IPS-NIHi11 (cell line): ENCODE results near the gene KCTD5.
"Not testable (repeated sequence)": the region's sequence is repeated elsewhere in the genome, so short reads cannot be mapped to it uniquely, and the experiment has no call there.

ENCODE experiments used
- DNase-seq: peaks from one replicate; pipeline ENCODE4 v3.0.0; 2012; ENCODE audit warnings: mixed read lengths, low spot score

Gene KCTD5, protein sequence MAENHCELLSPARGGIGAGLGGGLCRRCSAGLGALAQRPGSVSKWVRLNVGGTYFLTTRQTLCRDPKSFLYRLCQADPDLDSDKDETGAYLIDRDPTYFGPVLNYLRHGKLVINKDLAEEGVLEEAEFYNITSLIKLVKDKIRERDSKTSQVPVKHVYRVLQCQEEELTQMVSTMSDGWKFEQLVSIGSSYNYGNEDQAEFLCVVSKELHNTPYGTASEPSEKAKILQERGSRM

GRCh38 chr16:2682209-2683021 is at the start of gene KCTD5:
Gene KCTD5, plus strand, starts transcription at chr16:2682523. Its CDS starts 26 bp downstream, at chr16:2682549.
- peak; percentile 99 for DNase-seq

DNA sequence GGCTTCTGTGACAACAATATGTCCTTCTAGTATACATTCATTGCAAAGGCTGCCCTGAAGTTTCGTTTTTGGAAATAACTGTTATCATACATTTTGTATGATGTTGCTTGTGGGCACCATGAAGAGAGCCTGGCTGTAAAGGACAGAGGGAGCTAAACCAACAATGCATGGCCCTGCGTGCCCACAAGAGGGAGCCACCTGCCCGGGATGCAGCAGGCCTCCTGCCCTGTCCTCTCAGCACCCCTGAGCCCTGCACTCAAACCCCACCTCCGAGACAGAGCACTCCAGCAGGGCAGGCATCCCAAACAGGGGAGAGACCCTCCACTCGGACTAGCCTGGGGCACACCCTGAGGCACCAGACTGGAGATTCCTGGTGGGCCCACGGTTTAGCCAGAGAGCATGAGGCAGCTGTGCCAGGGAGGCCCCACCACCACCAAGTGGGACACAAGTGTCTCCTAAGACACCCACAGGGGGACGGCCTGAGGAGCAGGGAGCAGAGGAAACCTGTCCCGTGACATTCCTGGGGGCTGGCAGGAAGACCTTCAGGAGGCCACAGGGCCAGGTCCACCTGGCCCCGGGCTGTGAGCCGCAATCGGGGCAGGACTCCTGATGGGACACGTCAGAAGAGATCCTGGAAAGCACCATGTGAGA is 43.1 kb upstream of the KCTD5 start:
- not testable (repeated sequence) for DNase-seq

DNA sequence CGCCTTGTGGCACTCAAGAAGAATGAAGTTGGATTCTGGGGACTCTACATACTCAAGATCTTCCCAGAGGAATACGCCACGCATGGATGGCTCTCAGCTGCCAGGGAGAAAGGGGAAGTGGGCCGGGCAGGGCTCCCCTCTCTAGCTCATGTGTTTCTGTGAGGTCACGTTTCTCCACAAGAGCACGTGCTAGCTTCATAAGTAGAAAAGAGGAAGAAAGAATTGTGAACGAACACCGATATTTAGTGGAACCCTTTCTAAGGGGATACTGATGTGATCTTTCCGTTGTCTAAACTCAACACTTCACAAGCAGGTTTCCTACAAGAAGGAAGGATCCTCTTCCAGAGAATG is 42.6 kb upstream of the KCTD5 start:
- DNase-seq: not testable (repeated sequence)

DNA sequence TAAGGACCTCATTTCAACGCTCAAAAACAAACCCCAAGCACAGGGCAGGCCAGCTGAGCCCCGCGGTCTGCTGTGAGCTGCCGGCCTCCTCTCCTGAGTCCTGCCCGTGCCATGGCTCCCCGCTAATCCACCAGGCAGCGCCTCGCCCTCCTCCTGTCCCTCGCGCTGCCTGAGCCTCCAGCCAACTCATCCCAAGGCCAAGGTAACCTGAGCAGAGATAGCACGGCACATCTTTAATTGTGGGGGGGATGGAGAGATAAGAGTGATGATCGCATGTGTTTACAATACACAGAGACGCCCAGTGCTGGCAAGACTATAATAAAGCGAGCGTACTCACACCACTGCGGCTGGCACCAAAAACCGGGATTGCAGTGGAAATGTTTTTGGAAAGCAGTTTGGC is 39.8 kb upstream of the KCTD5 start:
- DNase-seq: not testable (repeated sequence)

- not testable (repeated sequence) for DNase-seq
These were observed 37.4 kb upstream of the KCTD5 start for GRCh38 chr16:2644754-2645453.

- not testable (repeated sequence) for DNase-seq
These were observed 31.0 kb upstream of the KCTD5 start for GRCh38 chr16:2651268-2651871.

GRCh38 chr16:2653915-2654314 is 28.4 kb upstream of the KCTD5 start:
- DNase-seq: not testable (repeated sequence)

DNA sequence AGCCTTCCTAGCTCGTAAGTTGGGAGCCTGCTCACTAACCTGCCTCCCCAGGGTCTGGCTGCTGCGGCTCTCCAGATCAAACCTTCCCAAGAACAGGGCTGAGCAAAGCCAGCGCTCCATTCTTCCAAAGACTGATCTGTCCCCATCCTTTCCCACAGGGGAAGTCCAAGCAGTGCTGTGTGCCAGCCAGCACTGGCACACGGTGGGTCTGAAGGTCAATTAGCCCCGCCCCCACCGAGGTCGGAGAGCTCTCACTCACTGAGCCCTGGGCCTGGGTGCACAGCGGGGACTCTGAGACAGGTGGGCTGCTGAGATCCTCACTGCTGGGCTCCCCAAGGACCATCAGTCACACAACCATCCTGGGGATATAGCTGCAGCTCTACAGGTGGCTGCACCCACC is 27.4 kb upstream of the KCTD5 start:
- not testable (repeated sequence) for DNase-seq

GRCh38 chr16:2656985-2657384 is 25.3 kb upstream of the KCTD5 start:
- DNase-seq: no peak

DNA sequence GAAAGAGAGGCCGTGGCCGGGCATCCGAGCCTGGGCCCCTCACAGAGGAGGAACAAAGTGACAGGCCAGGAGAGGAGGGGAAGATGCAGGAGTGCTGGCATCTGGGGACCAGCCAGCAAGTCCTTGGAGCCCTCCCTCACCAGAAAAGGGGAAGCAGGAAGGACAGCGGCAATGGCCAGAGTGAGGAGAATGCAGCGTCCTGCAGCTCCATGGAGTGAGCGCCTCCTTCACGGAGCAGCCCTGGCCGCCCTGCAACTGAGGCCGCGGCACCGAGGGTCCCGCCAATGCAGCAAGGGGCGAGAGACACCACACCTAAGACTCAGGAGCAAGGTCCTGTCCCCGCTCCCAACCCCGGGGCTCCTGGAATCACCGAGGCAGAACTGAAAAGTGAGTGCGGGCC is 24.5 kb upstream of the KCTD5 start:
- DNase-seq: not testable (repeated sequence)

DNA sequence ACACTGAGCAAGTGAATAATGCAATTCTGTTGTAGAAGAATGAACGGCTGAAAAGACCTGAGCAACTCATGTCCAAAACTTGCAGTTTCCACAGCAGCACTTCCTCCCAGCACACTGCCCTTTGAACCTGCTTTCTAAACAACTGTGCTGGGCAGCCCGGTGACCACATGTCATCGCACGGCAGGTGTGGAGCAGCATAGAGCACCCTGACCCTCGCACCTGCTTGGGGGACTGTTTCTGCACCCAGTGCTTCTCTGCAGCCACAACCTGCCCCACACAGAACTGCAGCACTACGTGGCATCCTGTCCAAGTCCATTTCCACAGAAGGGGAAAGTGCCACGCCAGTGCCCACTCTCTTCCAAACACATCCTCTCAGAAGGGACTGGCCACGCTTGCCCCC is 22.8 kb upstream of the KCTD5 start:
- DNase-seq: not testable (repeated sequence)

DNA sequence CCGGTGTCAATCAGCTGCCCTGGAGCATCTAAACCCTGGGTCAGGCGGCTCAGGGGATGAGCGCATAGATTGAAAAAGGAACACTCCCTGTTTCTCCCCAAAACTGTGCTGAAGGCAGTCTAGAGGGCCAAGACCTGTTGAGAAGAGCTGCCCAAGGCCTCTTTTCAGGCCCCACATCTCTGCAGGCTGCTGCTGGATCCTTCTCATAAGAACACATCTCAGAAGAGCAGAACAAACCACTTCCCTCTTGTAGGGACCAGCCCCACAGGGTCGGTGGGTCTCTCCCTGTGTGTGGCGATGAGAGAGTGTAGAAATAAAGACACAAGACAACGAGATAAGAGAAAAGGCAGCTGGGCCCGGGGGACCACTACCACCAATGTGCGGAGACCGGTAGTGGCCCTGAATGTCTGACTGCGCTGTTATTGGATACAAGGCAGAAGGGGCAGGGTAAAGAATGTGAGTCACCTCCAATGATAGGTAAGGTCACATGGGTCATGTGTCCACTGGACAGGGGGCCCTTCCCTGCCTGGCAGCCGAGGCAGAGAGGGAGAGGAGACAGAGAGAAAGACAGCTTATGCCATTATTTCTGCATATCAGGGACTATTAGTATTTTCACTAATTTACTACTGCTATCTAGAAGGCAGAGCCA is 22.2 kb upstream of the KCTD5 start:
- not testable (repeated sequence) for DNase-seq

GRCh38 chr16:2660755-2661373 is 21.5 kb upstream of the KCTD5 start:
- DNase-seq: peak; percentile 29

DNA sequence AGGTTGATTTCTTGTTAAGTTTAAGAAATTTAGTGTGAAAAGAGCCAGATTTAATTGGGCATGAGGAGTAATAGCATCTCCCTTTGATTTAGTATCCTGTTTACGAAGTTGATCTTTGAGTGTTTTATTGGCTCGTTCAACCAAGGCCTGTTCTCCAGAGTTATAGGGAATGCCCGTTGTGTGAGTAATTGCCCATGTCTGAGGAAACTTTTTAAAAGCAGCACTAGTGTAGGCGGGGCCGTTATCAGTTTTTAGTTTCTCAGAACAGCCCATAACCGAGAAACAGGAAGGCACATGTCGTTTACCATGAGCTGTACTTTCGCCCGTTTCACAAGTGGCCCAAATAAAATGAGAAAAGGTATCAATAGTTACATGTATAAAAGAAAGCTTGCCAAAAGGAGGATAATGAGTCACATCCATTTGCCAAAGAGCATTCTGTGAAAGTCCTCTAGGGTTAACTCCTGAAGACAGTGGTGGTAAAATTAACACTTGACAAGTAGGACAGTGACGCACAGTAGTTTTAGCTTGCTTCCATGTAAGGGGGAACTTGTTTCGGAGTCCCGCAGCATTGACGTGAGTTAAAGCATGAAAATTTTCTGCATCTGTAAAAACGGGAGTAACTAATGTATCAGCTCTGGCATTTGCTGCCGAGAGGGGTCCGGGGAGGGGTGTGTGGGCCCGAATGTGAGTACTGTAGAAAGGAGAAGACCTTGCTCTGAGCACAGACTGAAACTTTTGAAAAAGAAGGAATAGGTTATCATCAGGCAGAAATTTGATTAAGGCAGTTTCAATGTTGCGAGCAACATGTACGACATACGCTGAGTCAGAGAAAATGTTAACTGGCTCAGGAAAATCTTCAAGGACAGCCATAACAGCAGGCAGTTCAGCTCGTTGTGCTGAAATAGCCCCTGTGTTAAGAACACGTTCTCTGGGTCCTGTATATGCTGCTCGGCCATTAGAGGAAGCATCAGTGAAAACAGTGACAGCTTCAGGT is 18.5 kb upstream of the KCTD5 start:
- no peak for DNase-seq

DNA sequence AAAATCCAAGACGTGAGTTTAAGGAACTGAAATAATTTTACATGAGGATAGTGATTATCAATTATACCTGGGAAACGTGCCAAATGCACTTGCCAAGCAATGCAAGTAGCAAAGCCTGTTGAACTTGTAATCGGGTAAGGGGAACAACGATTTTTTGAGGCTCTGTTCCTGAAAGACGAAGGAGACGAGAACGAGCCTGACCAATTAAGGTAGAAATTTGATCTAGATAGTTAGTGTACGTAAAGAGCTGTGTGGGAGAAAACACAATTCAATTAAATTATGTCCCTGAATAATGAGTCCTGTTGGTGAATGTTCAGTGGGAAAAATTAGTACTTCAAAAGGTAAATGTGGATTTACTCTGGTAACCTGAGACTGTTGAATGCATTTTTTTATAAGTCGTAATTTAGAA is 17.7 kb upstream of the KCTD5 start:
- DNase-seq: no peak

DNA sequence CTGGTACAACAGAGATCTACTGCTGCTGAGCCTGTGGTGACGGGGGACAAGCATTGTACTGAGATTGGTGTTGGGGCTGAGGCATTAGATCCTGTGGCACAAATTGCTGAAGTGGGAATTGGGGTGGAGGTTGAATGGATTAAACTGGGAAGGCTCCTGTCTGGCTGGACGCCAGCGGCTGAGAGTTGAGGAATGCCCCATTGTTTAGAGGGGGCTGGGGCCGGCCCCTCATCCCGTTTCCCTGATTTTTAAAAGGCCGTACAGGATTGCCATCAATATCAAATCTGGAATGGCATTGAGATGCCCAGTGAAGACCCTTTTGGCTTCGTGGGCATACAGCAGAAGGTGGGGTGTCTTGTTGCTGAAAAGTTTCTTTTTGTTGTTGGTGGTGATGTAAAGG is 15.7 kb upstream of the KCTD5 start:
- DNase-seq: not testable (repeated sequence)

GRCh38 chr16:2669587-2669986 is 12.7 kb upstream of the KCTD5 start:
- not testable (repeated sequence) for DNase-seq

DNA sequence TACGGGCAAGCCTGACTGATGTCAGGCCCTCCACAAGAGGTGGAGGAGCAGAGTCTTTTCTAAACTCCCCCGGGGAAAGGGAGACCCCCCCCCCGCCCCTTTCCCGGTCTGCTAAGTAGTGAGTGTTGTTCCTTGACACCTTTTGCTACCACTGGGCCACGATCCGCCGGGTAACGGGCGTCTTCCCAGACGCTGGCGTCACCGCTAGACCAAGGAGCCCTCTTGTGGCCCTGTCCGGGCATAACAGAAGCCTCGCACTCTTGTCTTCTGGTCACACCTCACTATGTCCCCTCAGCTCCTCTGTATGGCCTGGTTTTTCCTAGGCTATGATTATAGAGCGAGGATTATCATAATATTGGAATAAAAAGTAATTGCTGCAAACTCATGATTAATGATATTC is 12.3 kb upstream of the KCTD5 start:
- not testable (repeated sequence) for DNase-seq

DNA sequence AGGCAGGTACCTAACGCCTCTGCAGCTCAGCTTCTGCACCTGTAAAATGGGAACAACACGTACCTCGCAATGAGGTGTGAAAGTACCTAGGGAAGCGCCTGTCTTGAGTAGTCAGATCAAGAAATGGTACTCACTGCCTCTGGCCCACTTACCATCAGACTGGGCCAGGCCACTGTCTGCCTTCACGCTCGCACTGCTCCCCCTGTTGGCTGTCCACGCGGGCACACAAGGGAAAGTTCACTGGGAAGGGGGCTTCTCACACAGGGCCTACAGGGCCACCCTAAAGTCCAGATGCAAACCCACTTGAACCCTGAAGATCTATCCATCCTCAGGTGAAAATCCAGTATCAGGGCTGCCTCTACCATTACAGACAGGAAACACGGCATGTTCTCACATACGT is 11.1 kb upstream of the KCTD5 start:
- DNase-seq: not testable (repeated sequence)

- no peak for DNase-seq
These were observed 10.6 kb upstream of the KCTD5 start for GRCh38 chr16:2671741-2672140.
